Mesothelial cell of epicardium (in vitro differentiated cells): Measurements from ENCODE around the gene MECR. TPM values are rescaled to one million over a fixed set of nuclear protein-coding genes. Genes with fewer than 3 reads are reported as not detected.
A peak's percentile ranks its signal among the peaks of the same experiment; 100 is the strongest.

Source experiments
- DNase-seq, 2 experiments: peaks; one replicate each; pipeline ENCODE4 v3.0.0; 2021; ENCODE audit warnings: low spot score in 2 of 2; ENCODE audit not compliant: unreplicated experiment in 2 of 2
- H3K27ac Mint-ChIP-seq: 2 replicates; pipeline ENCODE4 v1.8.0; 2021; ENCODE audit warnings: mixed read lengths
- H3K27me3 Mint-ChIP-seq: 2 replicates; pipeline ENCODE4 v1.8.0; 2021; ENCODE audit warnings: low read depth, mixed read lengths
- H3K36me3 Mint-ChIP-seq: 2 replicates; pipeline ENCODE4 v1.8.0; 2021; ENCODE audit warnings: mixed read lengths
- H3K4me1 Mint-ChIP-seq: 2 replicates; pipeline ENCODE4 v1.8.0; 2021; ENCODE audit warnings: mixed read lengths
- H3K4me3 Mint-ChIP-seq: 2 replicates; pipeline ENCODE4 v1.8.0; 2021; ENCODE audit warnings: mild to moderate bottlenecking, moderate library complexity, mixed read lengths
- H3K9me3 Mint-ChIP-seq: 2 replicates; pipeline ENCODE4 v1.8.0; 2021; ENCODE audit warnings: mixed read lengths
- total RNA-seq: library from RNA; stranded (reverse); gene quantifications from 3 replicates; pipeline ENCODE4 v1.2.1, GENCODE V29; 2021
- TF ChIP-seq, protein P1 (sequence below): fragments of 200-600 bp; sonication (generic); IDR thresholded peaks from one replicate; pipeline ENCODE4 v1.5.0; 2021; ENCODE audit warnings: antibody characterized with exemption; ENCODE audit not compliant: unreplicated experiment

MECR gene
- total RNA-seq, 1 donor from 2014 or later = 36.6 TPM

DNA sequence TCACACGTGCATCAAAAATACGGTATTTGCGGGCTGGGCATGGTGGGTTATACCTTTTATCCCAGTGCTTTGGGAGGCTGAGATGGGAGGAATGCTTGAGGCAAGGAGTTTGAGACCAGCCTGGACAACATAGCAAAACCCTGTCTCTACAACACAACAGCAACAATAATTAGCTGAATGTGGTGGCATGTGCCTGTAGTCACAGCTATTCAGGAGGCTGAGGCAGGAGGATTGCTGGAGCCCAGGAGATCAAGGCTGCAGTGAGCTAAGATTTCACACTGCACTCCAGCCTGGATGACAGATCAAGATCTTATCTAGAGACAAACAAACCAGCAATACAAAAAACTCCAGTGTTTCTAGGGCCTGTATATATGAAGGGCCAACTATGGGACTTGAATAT is 36.2 kb upstream of the MECR start:
- Mint-ChIP-seq H3K27ac (peak overlapping the region; percentile 83), H3K27me3 (no peaks in the 10 kb centered on the region), H3K36me3 (peaks cover 27% of the 10 kb centered on the region), H3K4me3 (no peak overlapping the region), H3K9me3 (peaks cover 4% of the 10 kb centered on the region), H3K4me1 (peaks cover 32% of the 10 kb centered on the region)
- TF ChIP-seq, protein P1, sequence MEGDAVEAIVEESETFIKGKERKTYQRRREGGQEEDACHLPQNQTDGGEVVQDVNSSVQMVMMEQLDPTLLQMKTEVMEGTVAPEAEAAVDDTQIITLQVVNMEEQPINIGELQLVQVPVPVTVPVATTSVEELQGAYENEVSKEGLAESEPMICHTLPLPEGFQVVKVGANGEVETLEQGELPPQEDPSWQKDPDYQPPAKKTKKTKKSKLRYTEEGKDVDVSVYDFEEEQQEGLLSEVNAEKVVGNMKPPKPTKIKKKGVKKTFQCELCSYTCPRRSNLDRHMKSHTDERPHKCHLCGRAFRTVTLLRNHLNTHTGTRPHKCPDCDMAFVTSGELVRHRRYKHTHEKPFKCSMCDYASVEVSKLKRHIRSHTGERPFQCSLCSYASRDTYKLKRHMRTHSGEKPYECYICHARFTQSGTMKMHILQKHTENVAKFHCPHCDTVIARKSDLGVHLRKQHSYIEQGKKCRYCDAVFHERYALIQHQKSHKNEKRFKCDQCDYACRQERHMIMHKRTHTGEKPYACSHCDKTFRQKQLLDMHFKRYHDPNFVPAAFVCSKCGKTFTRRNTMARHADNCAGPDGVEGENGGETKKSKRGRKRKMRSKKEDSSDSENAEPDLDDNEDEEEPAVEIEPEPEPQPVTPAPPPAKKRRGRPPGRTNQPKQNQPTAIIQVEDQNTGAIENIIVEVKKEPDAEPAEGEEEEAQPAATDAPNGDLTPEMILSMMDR = no peak
- no peak for DNase-seq

- no peaks in the 10 kb centered on the region for H3K27me3 Mint-ChIP-seq
- H3K36me3 Mint-ChIP-seq = peaks cover 25% of the 10 kb centered on the region
- H3K9me3 Mint-ChIP-seq = peaks cover 4% of the 10 kb centered on the region
- H3K4me3 Mint-ChIP-seq = no peak overlapping the region
- TF ChIP-seq, protein P1 = no peak
- no peak overlapping the region for H3K27ac Mint-ChIP-seq
- no peak for DNase-seq
- H3K4me1 Mint-ChIP-seq = peaks cover 36% of the 10 kb centered on the region
Measured at GRCh38 chr1:29264773-29265389, 34.1 kb upstream of the MECR start.

DNA sequence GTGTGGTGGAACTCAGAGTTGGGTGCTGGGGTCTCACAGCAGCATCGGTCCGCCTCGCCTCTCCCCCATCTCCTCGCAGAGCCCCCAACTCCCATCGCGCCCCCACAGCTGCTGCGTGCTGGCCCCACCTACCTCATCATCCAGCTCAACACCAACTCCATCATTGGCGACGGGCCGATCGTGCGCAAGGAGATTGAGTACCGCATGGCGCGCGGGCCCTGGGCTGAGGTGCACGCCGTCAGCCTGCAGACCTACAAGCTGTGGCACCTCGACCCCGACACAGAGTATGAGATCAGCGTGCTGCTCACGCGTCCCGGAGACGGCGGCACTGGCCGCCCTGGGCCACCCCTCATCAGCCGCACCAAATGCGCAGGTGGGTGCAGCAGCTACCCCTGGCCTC is 29.8 kb upstream of the MECR start:
- H3K27ac Mint-ChIP-seq = peak overlapping the region; percentile 94
- H3K4me1 Mint-ChIP-seq = peaks cover 62% of the 10 kb centered on the region
- no peak for DNase-seq
- peaks cover 19% of the 10 kb centered on the region for H3K36me3 Mint-ChIP-seq
- TF ChIP-seq, protein P1 = no peak
- H3K4me3 Mint-ChIP-seq = peak overlapping the region; percentile 76
- H3K27me3 Mint-ChIP-seq = no peaks in the 10 kb centered on the region
- H3K9me3 Mint-ChIP-seq = peaks cover 4% of the 10 kb centered on the region

DNA sequence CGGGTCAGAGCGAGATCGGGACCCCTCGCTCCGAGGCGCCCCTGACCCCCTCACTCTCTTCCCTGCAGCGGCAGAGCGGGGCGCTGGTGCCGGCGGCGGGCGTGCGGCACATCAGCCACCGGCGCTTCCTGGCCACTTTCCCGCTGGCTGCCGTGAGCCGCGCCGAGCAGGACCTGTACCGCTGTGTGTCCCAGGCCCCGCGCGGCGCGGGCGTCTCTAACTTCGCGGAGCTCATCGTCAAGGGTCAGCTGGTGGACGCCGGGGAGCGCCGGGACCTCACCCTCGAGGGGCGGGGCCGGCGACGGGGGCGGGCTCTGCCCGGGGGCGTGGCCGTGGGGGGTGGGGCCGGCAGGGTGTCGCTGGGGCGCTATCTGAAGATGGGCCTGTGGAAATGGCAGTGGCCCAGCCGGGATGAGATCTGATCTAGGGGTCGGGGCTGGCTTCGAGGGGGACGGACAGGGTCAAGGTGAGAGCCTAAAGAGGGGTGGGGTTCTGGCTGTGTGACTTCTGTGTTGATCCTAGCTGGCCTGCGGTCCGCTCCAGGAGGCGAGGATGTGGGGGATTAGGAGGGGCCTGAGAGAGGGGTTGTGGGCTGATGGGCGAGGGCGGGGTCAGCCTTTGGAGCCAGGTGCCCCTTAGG is 29.2 kb upstream of the MECR start:
- Mint-ChIP-seq H3K4me3 (peak overlapping the region; percentile 76), H3K9me3 (peaks cover 3% of the 10 kb centered on the region), H3K27me3 (no peaks in the 10 kb centered on the region), H3K4me1 (peaks cover 66% of the 10 kb centered on the region), H3K36me3 (peaks cover 15% of the 10 kb centered on the region), H3K27ac (peak overlapping the region; percentile 94)
- TF ChIP-seq, protein P1 = no peak
- DNase-seq = peak in 1 of 2 experiments; percentile 59

- H3K27ac Mint-ChIP-seq = peak overlapping the region; percentile 92
- H3K4me1 Mint-ChIP-seq = peaks cover 73% of the 10 kb centered on the region
- no peak for DNase-seq
- no peaks in the 10 kb centered on the region for H3K27me3 Mint-ChIP-seq
- H3K9me3 Mint-ChIP-seq = no peaks in the 10 kb centered on the region
- H3K4me3 Mint-ChIP-seq = peak overlapping the region; percentile 76
- TF ChIP-seq, protein P1 = no peak
- peaks cover 9% of the 10 kb centered on the region for H3K36me3 Mint-ChIP-seq
Measured at GRCh38 chr1:29258976-29259801, 28.5 kb upstream of the MECR start.
